Endothelial cell of umbilical vein (primary cell): ENCODE data around the gene KCTD18. TPM values are rescaled to one million over a fixed set of nuclear protein-coding genes. Genes with fewer than 3 reads are reported as not detected.

Source experiments
- BruUV-seq: library from RNA; stranded (reverse); fragments of 400-500 nt; replicated peaks from 2 replicates; lab custom pipeline; 2021; lab: Mats Ljungman, UMichigan
- CTCF ChIA-PET: fragments of 300-600, 350-600 bp; sonication (Branson Sonifier 250); formaldehyde crosslinking; loops from one replicate; lab custom pipeline; 2021; ENCODE audit warnings: antibody characterized with exemption, inconsistent platforms; lab: Charles Lee
- POLR2A ChIA-PET: fragments of 300-600, 350-600 bp; sonication (Branson Sonifier 250); formaldehyde crosslinking; loops from one replicate; lab custom pipeline; 2021; ENCODE audit warnings: antibody characterized with exemption, inconsistent platforms; lab: Charles Lee
- DNase-seq: peaks from one replicate; pipeline ENCODE4 v3.0.0-alpha.2; 2011; ENCODE audit warnings: low read depth, low spot score
- FAIRE-seq: peaks from 2 replicates; lab custom pipeline; 2011; peaks lifted over from hg19 to GRCh38; lab: Jason Lieb, UNC
- H2AFZ ChIP-seq: 2 replicates; pipeline ENCODE4 v1.6.0; 2012; ENCODE audit warnings: low read depth, low read length, control low read depth, inconsistent platforms
- H3K27ac ChIP-seq: 2 replicates; pipeline ENCODE4 v1.5.1; 2011; ENCODE audit warnings: low read depth, mild to moderate bottlenecking, control low read depth, low read length, moderate library complexity; ENCODE audit not compliant: insufficient read depth
- H3K27me3 ChIP-seq, 2 experiments: 2 replicates each; pipeline versions ENCODE4 v1.6.0 to v1.6.1; 2011; ENCODE audit warnings: low read length in 2 of 2, mixed read lengths in 1 of 2; ENCODE audit not compliant: control insufficient read depth in 2 of 2, insufficient read depth in 2 of 2
- H3K36me3 ChIP-seq, 2 experiments: 2 replicates in 1 of 2; 3 replicates in 1 of 2; pipeline ENCODE4 v1.5.1; 2011; ENCODE audit warnings: low read length in 2 of 2, mild to moderate bottlenecking in 1 of 2, moderate library complexity in 1 of 2; ENCODE audit not compliant: control insufficient read depth in 2 of 2, insufficient read depth in 2 of 2; ENCODE audit errors: extremely low read depth in 1 of 2
- H3K4me1 ChIP-seq: 3 replicates; pipeline ENCODE4 v1.5.1; 2011; ENCODE audit warnings: mild to moderate bottlenecking, low read length; ENCODE audit not compliant: control insufficient read depth, insufficient read depth; ENCODE audit errors: extremely low read depth
- H3K4me2 ChIP-seq: 2 replicates; pipeline ENCODE4 v1.6.1; 2011; ENCODE audit warnings: low read length, control low read depth, mixed read lengths; ENCODE audit not compliant: insufficient read depth
- H3K4me3 ChIP-seq, 3 experiments: fragments of 200-600 bp in 1 of 3; sonication (generic), shearing (Covaris generic) in 1 of 3; replicated peaks in 1 of 3; 2 replicates each; pipeline ENCODE4 v1.5.1; 2011 to 2016; ENCODE audit warnings: control low read depth in 3 of 3, low read length in 3 of 3, mild to moderate bottlenecking in 2 of 3, inconsistent platforms in 1 of 3, low read depth in 1 of 3, moderate library complexity in 1 of 3; ENCODE audit not compliant: insufficient read depth in 1 of 3
- H3K79me2 ChIP-seq: 2 replicates; pipeline ENCODE4 v1.6.0; 2012; ENCODE audit warnings: low read length, inconsistent platforms; ENCODE audit not compliant: control insufficient read depth, insufficient read depth
- H3K9ac ChIP-seq: replicated peaks from 2 replicates; pipeline ENCODE3; 2011; ENCODE audit warnings: low read length, control low read depth; ENCODE audit not compliant: insufficient read depth; ENCODE audit errors: extremely low read depth
- H3K9me1 ChIP-seq: replicated peaks from 3 replicates; pipeline ENCODE4 v1.6.0; 2011; ENCODE audit warnings: mild to moderate bottlenecking, low read length; ENCODE audit not compliant: control insufficient read depth, insufficient read depth; ENCODE audit errors: extremely low read depth
- H3K9me3 ChIP-seq: replicated peaks from 2 replicates; pipeline ENCODE4 v1.5.1; 2012; ENCODE audit warnings: low read length, inconsistent platforms; ENCODE audit not compliant: control insufficient read depth, insufficient read depth
- H4K20me1 ChIP-seq: replicated peaks from 2 replicates; pipeline ENCODE3; 2011; ENCODE audit warnings: mild to moderate bottlenecking, low read length; ENCODE audit not compliant: control insufficient read depth, insufficient read depth; ENCODE audit errors: extremely low read depth
- EZH2 ChIP-seq: IDR thresholded peaks from 2 replicates; pipeline ENCODE4 v1.6.1; 2012; ENCODE audit warnings: borderline replicate concordance, low read depth, mild to moderate bottlenecking, moderate library complexity, low read length, inconsistent platforms; ENCODE audit not compliant: severe bottlenecking
- FOS ChIP-seq: IDR thresholded peaks from 2 replicates; pipeline ENCODE4 v1.6.1; 2011; ENCODE audit warnings: mild to moderate bottlenecking, low read length, moderate library complexity, borderline replicate concordance; ENCODE audit not compliant: insufficient read depth
- JUN ChIP-seq: IDR thresholded peaks from 2 replicates; pipeline ENCODE4 v1.6.1; 2011; ENCODE audit warnings: borderline replicate concordance, low read depth; ENCODE audit not compliant: insufficient read length, insufficient read depth
- MAX ChIP-seq: IDR thresholded peaks from 2 replicates; pipeline ENCODE4 v1.6.1; 2011; ENCODE audit not compliant: insufficient read depth, insufficient read length
- MYC ChIP-seq: IDR thresholded peaks from one replicate; pipeline ENCODE4 v1.6.1; 2011; ENCODE audit warnings: mild to moderate bottlenecking, low read depth, low read length
- POLR2A ChIP-seq: IDR thresholded peaks from 2 replicates; pipeline ENCODE4 v1.6.1; 2012; ENCODE audit warnings: low read depth, mild to moderate bottlenecking, control low read depth, low read length
- dilution Hi-C: fragments of 300-500 bp; cut with MboI; formaldehyde crosslinking; loops from one replicate; pipeline ENCODE4 v1.15.0; 2019; ENCODE audit warnings: low sequenced_read_pairs; ENCODE audit not compliant: extremely low pct_ligation_motif_present
- intact Hi-C: fragments of 100-400 bp; cut with micrococcal nuclease; formaldehyde crosslinking; loops from one replicate; pipeline ENCODE4 v1.10.0; 2022
- polyA plus RNA-seq, 4 experiments: library from polyadenylated mRNA; depleted of rRNA in 3 of 4; stranded (reverse) in 3 of 4; unstranded in 1 of 4; fragments of >200 nt; gene quantifications; 2 replicates each; pipeline versions ENCODE4 v1.2.1 to v1.2.3, GENCODE V29; 2011 to 2012; ENCODE audit warnings: missing spikeins in 1 of 4
- total RNA-seq: library from RNA; stranded (reverse); gene quantifications from 2 replicates; pipeline ENCODE4 v1.2.3, GENCODE V29; 2021
- TF ChIP-seq, protein P1 (sequence below), 2 donors: IDR thresholded peaks; 1 replicate in 1 of 2; 2 replicates in 1 of 2; pipeline ENCODE4 v1.5.1; 2011; ENCODE audit warnings: low read length in 2 of 2, mild to moderate bottlenecking in 2 of 2, moderate library complexity in 2 of 2, control low read depth in 1 of 2, inconsistent platforms in 1 of 2, low read depth in 1 of 2; ENCODE audit not compliant: insufficient read depth in 1 of 2; ENCODE audit errors: extremely low read depth in 1 of 2

KCTD18 gene
- total and polyA plus RNA-seq, 2 donors (not counting 3 experiments of a cell fraction or from before 2014, with no cell fraction given) = 2.6 to 6.6 TPM

GRCh38 chr2:200456567-200456966 is 53.3 kb downstream of the KCTD18 start:
- Histone ChIP-seq H3K9me1 (no peaks in the 10 kb centered on the region), H3K4me2 (no peak overlapping the region), H3K4me1 (peaks cover 6% of the 10 kb centered on the region), H3K27ac (no peak overlapping the region), H3K27me3 (no peaks in the 10 kb centered on the region), H3K9me3 (no peaks in the 10 kb centered on the region), H3K9ac (no peak overlapping the region), H2AFZ (no peak overlapping the region), H3K4me3 (no peak overlapping the region), H4K20me1 (no peaks in the 10 kb centered on the region), H3K79me2 (no peaks in the 10 kb centered on the region), H3K36me3 (no peaks in the 10 kb centered on the region)
- dilution Hi-C loops = no loop called here
- POLR2A ChIA-PET = no interaction called here
- no peak for DNase-seq
- CTCF ChIA-PET = no interaction called here
- BruUV-seq = no TSS peak
- no peak for FAIRE-seq
- intact Hi-C loops = loop anchor here (5.0 kb wide), 1 partner anchor 149 kb away; the partner anchor contains the start of gene SPATS2L
- TF ChIP-seq MAX (no peak), MYC (no peak), FOS (no peak), POLR2A (no peak), JUN (no peak), EZH2 (no peak)
- TF ChIP-seq, protein P1, sequence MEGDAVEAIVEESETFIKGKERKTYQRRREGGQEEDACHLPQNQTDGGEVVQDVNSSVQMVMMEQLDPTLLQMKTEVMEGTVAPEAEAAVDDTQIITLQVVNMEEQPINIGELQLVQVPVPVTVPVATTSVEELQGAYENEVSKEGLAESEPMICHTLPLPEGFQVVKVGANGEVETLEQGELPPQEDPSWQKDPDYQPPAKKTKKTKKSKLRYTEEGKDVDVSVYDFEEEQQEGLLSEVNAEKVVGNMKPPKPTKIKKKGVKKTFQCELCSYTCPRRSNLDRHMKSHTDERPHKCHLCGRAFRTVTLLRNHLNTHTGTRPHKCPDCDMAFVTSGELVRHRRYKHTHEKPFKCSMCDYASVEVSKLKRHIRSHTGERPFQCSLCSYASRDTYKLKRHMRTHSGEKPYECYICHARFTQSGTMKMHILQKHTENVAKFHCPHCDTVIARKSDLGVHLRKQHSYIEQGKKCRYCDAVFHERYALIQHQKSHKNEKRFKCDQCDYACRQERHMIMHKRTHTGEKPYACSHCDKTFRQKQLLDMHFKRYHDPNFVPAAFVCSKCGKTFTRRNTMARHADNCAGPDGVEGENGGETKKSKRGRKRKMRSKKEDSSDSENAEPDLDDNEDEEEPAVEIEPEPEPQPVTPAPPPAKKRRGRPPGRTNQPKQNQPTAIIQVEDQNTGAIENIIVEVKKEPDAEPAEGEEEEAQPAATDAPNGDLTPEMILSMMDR (IDR thresholded peaks at IDR 0.05; ENCODE audit: extremely low read depth in 1 of 2, insufficient read depth in 1 of 2, low read depth in 1 of 2, low read length in 2 of 2) = no peak
